Measurements from ENCODE around the gene MYO9A.
A peak's percentile ranks its signal among the peaks of the same experiment; 100 is the strongest.

MYO9A gene

DNA sequence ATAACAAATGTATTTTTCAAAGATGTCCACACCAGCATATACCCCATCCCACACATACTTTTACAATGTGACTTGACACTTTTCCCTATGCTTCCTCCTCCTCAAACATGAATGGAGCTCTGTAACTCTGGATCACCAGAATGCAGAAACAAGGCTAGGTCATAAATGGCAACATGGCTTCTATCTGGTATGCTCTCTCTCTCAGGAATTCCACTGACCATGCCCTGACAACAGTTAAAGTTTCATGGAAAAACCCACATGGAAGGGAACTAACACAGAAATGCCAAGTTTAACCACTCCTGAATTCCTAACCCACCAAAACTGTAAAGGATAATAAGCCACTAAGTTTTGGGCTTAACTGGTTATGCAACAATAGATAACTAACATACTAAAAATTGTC is 19.9 kb downstream of the MYO9A start:
- Histone ChIP-seq H3K36me3 (ENCODE audit: control insufficient read depth in 2 of 2, insufficient read depth in 1 of 2, low read length in 2 of 2) (no peaks in the 10 kb centered on the region; a peak in 2 of 3 replicates), H3K27ac (ENCODE audit: extremely low read depth, low read depth, low read length) (no peak overlapping the region)
- TF ChIP-seq, protein P1, sequence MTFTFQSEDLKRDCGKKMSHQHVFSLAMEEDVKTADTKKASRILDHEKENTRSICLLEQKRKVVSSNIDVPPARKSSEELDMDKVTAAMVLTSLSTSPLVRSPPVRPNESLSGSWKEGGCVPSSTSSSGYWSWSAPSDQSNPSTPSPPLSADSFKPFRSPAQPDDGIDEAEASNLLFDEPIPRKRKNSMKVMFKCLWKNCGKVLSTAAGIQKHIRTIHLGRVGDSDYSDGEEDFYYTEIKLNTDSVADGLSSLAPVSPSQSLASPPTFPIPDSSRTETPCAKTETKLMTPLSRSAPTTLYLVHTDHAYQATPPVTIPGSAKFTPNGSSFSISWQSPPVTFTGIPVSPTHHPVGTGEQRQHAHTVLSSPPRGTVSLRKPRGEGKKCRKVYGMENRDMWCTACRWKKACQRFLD (tag by site-specific recombination; IDR thresholded peaks at IDR 0.05): no peak
- TF ChIP-seq, protein P2, sequence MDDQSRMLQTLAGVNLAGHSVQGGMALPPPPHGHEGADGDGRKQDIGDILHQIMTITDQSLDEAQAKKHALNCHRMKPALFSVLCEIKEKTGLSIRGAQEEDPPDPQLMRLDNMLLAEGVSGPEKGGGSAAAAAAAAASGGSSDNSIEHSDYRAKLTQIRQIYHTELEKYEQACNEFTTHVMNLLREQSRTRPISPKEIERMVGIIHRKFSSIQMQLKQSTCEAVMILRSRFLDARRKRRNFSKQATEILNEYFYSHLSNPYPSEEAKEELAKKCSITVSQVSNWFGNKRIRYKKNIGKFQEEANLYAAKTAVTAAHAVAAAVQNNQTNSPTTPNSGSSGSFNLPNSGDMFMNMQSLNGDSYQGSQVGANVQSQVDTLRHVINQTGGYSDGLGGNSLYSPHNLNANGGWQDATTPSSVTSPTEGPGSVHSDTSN (CRISPR knock-in tag; IDR thresholded peaks at IDR 0.05): no peak
- TF ChIP-seq, protein P3, sequence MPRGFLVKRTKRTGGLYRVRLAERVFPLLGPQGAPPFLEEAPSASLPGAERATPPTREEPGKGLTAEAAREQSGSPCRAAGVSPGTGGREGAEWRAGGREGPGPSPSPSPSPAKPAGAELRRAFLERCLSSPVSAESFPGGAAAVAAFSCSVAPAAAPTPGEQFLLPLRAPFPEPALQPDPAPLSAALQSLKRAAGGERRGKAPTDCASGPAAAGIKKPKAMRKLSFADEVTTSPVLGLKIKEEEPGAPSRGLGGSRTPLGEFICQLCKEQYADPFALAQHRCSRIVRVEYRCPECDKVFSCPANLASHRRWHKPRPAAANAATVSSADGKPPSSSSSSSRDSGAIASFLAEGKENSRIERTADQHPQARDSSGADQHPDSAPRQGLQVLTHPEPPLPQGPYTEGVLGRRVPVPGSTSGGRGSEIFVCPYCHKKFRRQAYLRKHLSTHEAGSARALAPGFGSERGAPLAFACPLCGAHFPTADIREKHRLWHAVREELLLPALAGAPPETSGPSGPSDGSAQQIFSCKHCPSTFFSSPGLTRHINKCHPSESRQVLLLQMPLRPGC (tag by site-specific recombination; IDR thresholded peaks at IDR 0.05): no peak
- TF ChIP-seq ZNF112 (tag by site-specific recombination; IDR thresholded peaks at IDR 0.05) (no peak), IKZF3 (tag by site-specific recombination; IDR thresholded peaks at IDR 0.05) (0 out of 2 replicates have a peak, but pooled peaks have one; percentile 10), ZNF670 (tag by site-specific recombination; IDR thresholded peaks at IDR 0.05; ENCODE audit: low read depth) (no peak), ZEB2 (tag by site-specific recombination; IDR thresholded peaks at IDR 0.05) (no peak), ZNF600 (tag by site-specific recombination; IDR thresholded peaks at IDR 0.05) (0 out of 2 replicates have a peak, but pooled peaks have one; percentile 39), ZNF223 (tag by site-specific recombination; IDR thresholded peaks at IDR 0.05) (no peak)

DNA sequence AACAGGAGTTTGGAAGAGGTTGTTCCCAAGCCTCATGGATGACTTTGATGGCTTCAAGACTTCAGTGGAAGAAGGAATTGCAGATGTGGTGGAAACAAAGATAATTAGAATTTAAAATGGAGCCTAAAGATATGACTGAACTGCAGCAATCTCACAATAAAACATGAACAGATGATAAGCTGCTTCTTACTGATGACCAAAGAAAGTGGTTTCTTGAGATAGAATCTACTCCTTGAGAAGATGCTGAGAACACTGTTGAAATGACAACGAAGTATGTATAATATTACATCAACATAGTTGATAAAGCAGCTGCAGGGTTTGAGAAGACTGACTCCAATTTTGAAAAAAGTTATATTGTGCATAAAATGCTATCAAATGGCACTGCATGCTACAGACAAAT is 21.2 kb downstream of the MYO9A start:
- CTCF ChIA-PET: no interaction called here
- TF ChIP-seq ZBTB1 (tag by site-specific recombination; IDR thresholded peaks at IDR 0.05) (no peak), ZNF530 (tag by site-specific recombination; IDR thresholded peaks at IDR 0.05; ENCODE audit: low read depth) (no peak), ZNF660 (tag by site-specific recombination; IDR thresholded peaks at IDR 0.05) (no peak), WT1 (tag by site-specific recombination; IDR thresholded peaks at IDR 0.05) (no peak), KLF9 (tag by site-specific recombination; IDR thresholded peaks at IDR 0.05; ENCODE audit: low read depth) (no peak)
- TF ChIP-seq, protein P3 (tag by site-specific recombination; IDR thresholded peaks at IDR 0.05): no peak

More for the DNA sequence above, 19.9 kb downstream of the MYO9A start:
- Histone ChIP-seq H3K4me1 (ENCODE audit: control insufficient read depth, insufficient read depth, low read length) (no peaks in the 10 kb centered on the region; the same call in 1 of the 2 replicates), H3K9me3 (ENCODE audit: control insufficient read depth, insufficient read depth, low read depth, low read length) (no peaks in the 10 kb centered on the region; the same call in 1 of the 2 replicates), H3K4me3 (ENCODE audit: low read depth, low read length) (no peak overlapping the region)
- ChIA-PET CTCF (interaction anchor here (0.7 to 1.2 kb wide), 2 partner anchors 9 to 405 kb away, joined by 3 read pairs; no protein-coding TSS in a partner anchor), POLR2A (no interaction called here)

DNA sequence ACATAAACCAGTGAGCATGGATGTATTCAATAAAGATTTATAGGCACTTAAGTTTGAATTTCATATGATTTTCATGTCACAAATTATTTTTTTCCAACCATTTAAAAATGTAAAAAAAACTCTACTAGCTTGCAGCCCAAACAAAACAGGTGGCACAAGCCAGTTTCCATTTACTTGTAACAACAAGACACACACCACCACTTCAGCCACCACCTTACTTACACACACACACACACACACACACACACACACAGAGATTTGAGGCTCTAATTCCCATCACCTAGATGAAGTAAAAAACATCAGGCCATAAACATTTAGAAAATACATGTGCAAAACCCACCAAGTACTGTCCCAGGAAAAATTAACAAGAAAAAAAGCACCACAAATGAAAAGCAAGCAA is 25.3 kb downstream of the MYO9A start:
- Histone ChIP-seq H3K4me1 (ENCODE audit: control insufficient read depth, insufficient read depth, low read length) (peaks cover 5% of the 10 kb centered on the region), H3K36me3 (ENCODE audit: control insufficient read depth in 2 of 2, insufficient read depth in 1 of 2, low read length in 2 of 2) (peaks cover 0 to 3% of the 10 kb centered on the region in 2 experiments; a peak in 2 of 3 replicates), H3K9me3 (ENCODE audit: control insufficient read depth, insufficient read depth, low read depth, low read length) (no peaks in the 10 kb centered on the region; the same call in 1 of the 2 replicates), H3K4me3 (ENCODE audit: low read depth, low read length) (no peak overlapping the region), H3K27ac (ENCODE audit: extremely low read depth, low read depth, low read length) (no peak overlapping the region)
- TF ChIP-seq ZNF140 (tag by site-specific recombination; IDR thresholded peaks at IDR 0.05): no peak
- no peak for TF ChIP-seq ZEB2 (tag by site-specific recombination; IDR thresholded peaks at IDR 0.05)
- peak; percentile 52; the same call in 1 of the 2 replicates for TF ChIP-seq ZNF133 (tag by site-specific recombination; IDR thresholded peaks at IDR 0.05)
- TF ChIP-seq GLI4 (tag by site-specific recombination; IDR thresholded peaks at IDR 0.05): no peak
- no peak for TF ChIP-seq OSR2 (tag by site-specific recombination; IDR thresholded peaks at IDR 0.05)
- TF ChIP-seq, protein P4, sequence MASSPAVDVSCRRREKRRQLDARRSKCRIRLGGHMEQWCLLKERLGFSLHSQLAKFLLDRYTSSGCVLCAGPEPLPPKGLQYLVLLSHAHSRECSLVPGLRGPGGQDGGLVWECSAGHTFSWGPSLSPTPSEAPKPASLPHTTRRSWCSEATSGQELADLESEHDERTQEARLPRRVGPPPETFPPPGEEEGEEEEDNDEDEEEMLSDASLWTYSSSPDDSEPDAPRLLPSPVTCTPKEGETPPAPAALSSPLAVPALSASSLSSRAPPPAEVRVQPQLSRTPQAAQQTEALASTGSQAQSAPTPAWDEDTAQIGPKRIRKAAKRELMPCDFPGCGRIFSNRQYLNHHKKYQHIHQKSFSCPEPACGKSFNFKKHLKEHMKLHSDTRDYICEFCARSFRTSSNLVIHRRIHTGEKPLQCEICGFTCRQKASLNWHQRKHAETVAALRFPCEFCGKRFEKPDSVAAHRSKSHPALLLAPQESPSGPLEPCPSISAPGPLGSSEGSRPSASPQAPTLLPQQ (tag by site-specific recombination; IDR thresholded peaks at IDR 0.05): no peak
- no peak for TF ChIP-seq ZNF707 (tag by site-specific recombination; IDR thresholded peaks at IDR 0.05)
- ChIA-PET POLR2A (no interaction called here), CTCF (interaction anchor here (0.9 to 1.6 kb wide), 2 partner anchors 18 to 706 kb away, joined by 3 read pairs; no protein-coding TSS in a partner anchor)

More for the DNA sequence above, 21.2 kb downstream of the MYO9A start:
- H3K36me3 ChIP-seq (ENCODE audit: control insufficient read depth in 2 of 2, insufficient read depth in 1 of 2, low read length in 2 of 2): no peaks in the 10 kb centered on the region; a peak in 2 of 3 replicates
- H3K4me3 ChIP-seq (ENCODE audit: low read depth, low read length): no peak overlapping the region
- POLR2A ChIA-PET: no interaction called here
- peaks cover 2% of the 10 kb centered on the region; the same call in 1 of the 2 replicates for H3K4me1 ChIP-seq (ENCODE audit: control insufficient read depth, insufficient read depth, low read length)
- H3K9me3 ChIP-seq (ENCODE audit: control insufficient read depth, insufficient read depth, low read depth, low read length): no peaks in the 10 kb centered on the region; the same call in 1 of the 2 replicates
- no peak overlapping the region for H3K27ac ChIP-seq (ENCODE audit: extremely low read depth, low read depth, low read length)
